Peyer's patch (tissue), 4 donors: ENCODE data around the gene DAAM2. TPM values are rescaled to one million over a fixed set of nuclear protein-coding genes. Genes with fewer than 3 reads are reported as not detected.

Experiments
- DNase-seq, 3 donors: peaks; one replicate each; pipeline ENCODE4 v3.0.0-alpha.2; 2017 to 2019
- H3K27ac ChIP-seq, 4 donors: fragments of 200-600 bp; sonication (generic); one replicate each; pipeline ENCODE4 v1.5.1; 2016 to 2019
- H3K27me3 ChIP-seq, 2 donors: fragments of 200-600 bp; sonication (generic); one replicate each; pipeline ENCODE4 v1.5.1; 2019
- H3K36me3 ChIP-seq, 3 donors: fragments of 200-600 bp; sonication (generic); one replicate each; pipeline ENCODE4 v1.5.1; 2016 to 2019
- H3K4me1 ChIP-seq, 4 donors: fragments of 200-600 bp; sonication (generic); one replicate each; pipeline ENCODE4 v1.5.1; 2016 to 2019
- H3K4me3 ChIP-seq, 4 donors: fragments of 200-600 bp; sonication (generic); 1 replicate in 3 of 4; 2 replicates in 1 of 4; pipeline ENCODE4 v1.5.1; 2016 to 2019; ENCODE audit warnings: mild to moderate bottlenecking in 1 of 4
- H3K9me3 ChIP-seq, 4 donors: fragments of 200-600 bp; sonication (generic); one replicate each; pipeline ENCODE4 v1.5.1; 2016 to 2019; ENCODE audit warnings: mild to moderate bottlenecking in 1 of 4
- CTCF ChIP-seq, 6 experiments: fragments of 450-650 bp in 4 of 6; fragments of 200-600 bp in 2 of 6; sonication (generic) in 1 of 6; IDR thresholded peaks; one replicate each; pipeline ENCODE4 v1.5.1; 2017 to 2019; ENCODE audit warnings: antibody characterized with exemption in 6 of 6, mild to moderate bottlenecking in 3 of 6, moderate library complexity in 1 of 6
- POLR2A ChIP-seq, 2 donors: fragments of 450-650 bp; IDR thresholded peaks; one replicate each; pipeline ENCODE4 v1.5.1; 2017; ENCODE audit warnings: antibody characterized with exemption in 2 of 2, mild to moderate bottlenecking in 2 of 2, moderate library complexity in 2 of 2
- total RNA-seq, 4 donors: library from RNA; depleted of rRNA; stranded (reverse); fragments of >200 nt; gene quantifications; one replicate each; pipeline ENCODE4 v1.1.0, GENCODE V29; 2016

DAAM2 gene
- total RNA-seq, 4 donors from 2014 or later, result 8.8 to 178 (median 22.5) TPM

GRCh38 chr6:39924283-39924682 is 132.1 kb downstream of the DAAM2 start:
- H3K27me3 ChIP-seq, result no peaks in the 10 kb centered on the region
- H3K27ac ChIP-seq, result no peak overlapping the region
- H3K4me3 ChIP-seq, result no peak overlapping the region
- no peaks in the 10 kb centered on the region for H3K9me3 ChIP-seq
- no peak for TF ChIP-seq POLR2A (IDR thresholded peaks at IDR 0.05)
- no peak for TF ChIP-seq CTCF (IDR thresholded peaks at IDR 0.05)
- DNase-seq, result no peak
- H3K4me1 ChIP-seq, result peaks cover 0 to 39% (median 0%) of the 10 kb centered on the region in 4 donors
- peaks cover 0 to 32% (median 0%) of the 10 kb centered on the region in 3 donors for H3K36me3 ChIP-seq

GRCh38 chr6:39925191-39925930 is 133.2 kb downstream of the DAAM2 start:
- H3K9me3 ChIP-seq, result no peaks in the 10 kb centered on the region
- peak in 1 of 3 donors; percentile 37 for DNase-seq
- H3K27ac ChIP-seq, result peak overlapping the region in 1 of 4 donors; percentile 39
- H3K4me3 ChIP-seq, result no peak overlapping the region
- TF ChIP-seq CTCF (IDR thresholded peaks at IDR 0.05) (no peak), POLR2A (IDR thresholded peaks at IDR 0.05) (no peak)
- no peaks in the 10 kb centered on the region for H3K27me3 ChIP-seq
- H3K4me1 ChIP-seq, result peaks cover 0 to 39% (median 0%) of the 10 kb centered on the region in 4 donors
- H3K36me3 ChIP-seq, result peaks cover 0 to 32% (median 0%) of the 10 kb centered on the region in 3 donors

- H3K36me3 ChIP-seq, result peaks cover 0 to 32% (median 0%) of the 10 kb centered on the region in 3 donors
- no peak for TF ChIP-seq POLR2A (IDR thresholded peaks at IDR 0.05)
- TF ChIP-seq CTCF (IDR thresholded peaks at IDR 0.05), result no peak
- peak overlapping the region in 1 of 4 donors; percentile 39 for H3K27ac ChIP-seq
- no peaks in the 10 kb centered on the region for H3K9me3 ChIP-seq
- H3K4me3 ChIP-seq, result no peak overlapping the region
- H3K27me3 ChIP-seq, result no peaks in the 10 kb centered on the region
- peak in 1 of 3 donors; percentile 27 for DNase-seq
- peaks cover 0 to 34% (median 0%) of the 10 kb centered on the region in 4 donors for H3K4me1 ChIP-seq
Measured at GRCh38 chr6:39925931-39926290, 133.7 kb downstream of the DAAM2 start.

- TF ChIP-seq CTCF (IDR thresholded peaks at IDR 0.05) (no peak), POLR2A (IDR thresholded peaks at IDR 0.05) (no peak)
Measured at GRCh38 chr6:39926668-39927067, 134.5 kb downstream of the DAAM2 start.

GRCh38 chr6:39927159-39927558 is 135.0 kb downstream of the DAAM2 start:
- H3K4me3 ChIP-seq, result no peak overlapping the region
- H3K4me1 ChIP-seq, result peaks cover 0 to 34% (median 0%) of the 10 kb centered on the region in 4 donors
- no peak for TF ChIP-seq POLR2A (IDR thresholded peaks at IDR 0.05)
- no peak for TF ChIP-seq CTCF (IDR thresholded peaks at IDR 0.05)

More at GRCh38 chr6:39926668-39927067, 134.5 kb downstream of the DAAM2 start:
- Histone ChIP-seq H3K4me3 (no peak overlapping the region), H3K4me1 (peaks cover 0 to 30% (median 0%) of the 10 kb centered on the region in 4 donors), H3K27ac (peak overlapping the region in 1 of 4 donors; percentile 39), H3K27me3 (no peaks in the 10 kb centered on the region), H3K9me3 (no peaks in the 10 kb centered on the region), H3K36me3 (peaks cover 0 to 30% (median 0%) of the 10 kb centered on the region in 3 donors)
- DNase-seq, result no peak

More at GRCh38 chr6:39927159-39927558, 135.0 kb downstream of the DAAM2 start:
- Histone ChIP-seq H3K27ac (peak overlapping the region in 1 of 4 donors; percentile 39), H3K36me3 (peaks cover 0 to 29% (median 0%) of the 10 kb centered on the region in 3 donors), H3K9me3 (no peaks in the 10 kb centered on the region), H3K27me3 (no peaks in the 10 kb centered on the region)
- DNase-seq, result peak in 1 of 3 donors; percentile 45
